Kidney epithelial cell (primary cell): Measurements from ENCODE around the gene SLC24A2. TPM values are rescaled to one million over a fixed set of nuclear protein-coding genes. Genes with fewer than 3 reads are reported as not detected.

Experiments
- DNase-seq: peaks from one replicate; pipeline ENCODE4 v3.0.0-alpha.2; 2010; ENCODE audit warnings: low read depth
- H3K27me3 ChIP-seq: 2 replicates; pipeline ENCODE4 v1.6.0; 2011; ENCODE audit warnings: low read length; ENCODE audit not compliant: control insufficient read depth, insufficient read depth
- H3K36me3 ChIP-seq: 2 replicates; pipeline ENCODE4 v1.5.1; 2011; ENCODE audit warnings: low read length; ENCODE audit not compliant: control insufficient read depth, insufficient read depth
- H3K4me3 ChIP-seq: 2 replicates; pipeline ENCODE4 v1.5.1; 2011; ENCODE audit warnings: low read depth, mild to moderate bottlenecking, control low read depth, low read length
- total RNA-seq: library from RNA; depleted of rRNA; stranded (reverse); fragments of >200 nt; gene quantifications from 2 replicates; pipeline ENCODE4 v1.2.3, GENCODE V29; 2015
- TF ChIP-seq, protein P1 (sequence below): IDR thresholded peaks from 2 replicates; pipeline ENCODE4 v1.5.1; 2011; ENCODE audit warnings: mild to moderate bottlenecking, moderate library complexity, low read length, control low read depth, inconsistent platforms; ENCODE audit not compliant: insufficient read depth, poor library complexity, severe bottlenecking

Gene SLC24A2
- total RNA-seq, 1 donor from 2014 or later = not detected

DNA sequence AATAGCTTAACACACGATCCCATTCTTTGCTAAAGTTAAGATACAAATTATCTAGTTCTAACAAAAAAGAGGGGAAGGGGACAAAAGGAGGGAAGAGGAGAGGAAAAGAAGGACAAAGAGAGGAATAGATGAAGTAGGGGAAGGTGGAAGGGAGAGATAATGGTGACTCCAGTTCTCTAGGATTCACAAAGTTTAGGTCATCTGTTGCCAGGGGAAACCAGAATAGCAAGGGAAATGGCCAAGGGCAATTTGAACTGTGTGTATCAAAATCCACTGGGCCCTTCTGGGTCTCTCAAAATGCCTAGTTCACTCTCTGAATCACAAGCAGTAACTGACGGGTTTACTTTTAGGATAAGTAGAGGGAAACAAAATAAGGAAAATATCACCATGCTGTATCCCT is 7.6 kb downstream of the SLC24A2 start:
- TF ChIP-seq, protein P1, sequence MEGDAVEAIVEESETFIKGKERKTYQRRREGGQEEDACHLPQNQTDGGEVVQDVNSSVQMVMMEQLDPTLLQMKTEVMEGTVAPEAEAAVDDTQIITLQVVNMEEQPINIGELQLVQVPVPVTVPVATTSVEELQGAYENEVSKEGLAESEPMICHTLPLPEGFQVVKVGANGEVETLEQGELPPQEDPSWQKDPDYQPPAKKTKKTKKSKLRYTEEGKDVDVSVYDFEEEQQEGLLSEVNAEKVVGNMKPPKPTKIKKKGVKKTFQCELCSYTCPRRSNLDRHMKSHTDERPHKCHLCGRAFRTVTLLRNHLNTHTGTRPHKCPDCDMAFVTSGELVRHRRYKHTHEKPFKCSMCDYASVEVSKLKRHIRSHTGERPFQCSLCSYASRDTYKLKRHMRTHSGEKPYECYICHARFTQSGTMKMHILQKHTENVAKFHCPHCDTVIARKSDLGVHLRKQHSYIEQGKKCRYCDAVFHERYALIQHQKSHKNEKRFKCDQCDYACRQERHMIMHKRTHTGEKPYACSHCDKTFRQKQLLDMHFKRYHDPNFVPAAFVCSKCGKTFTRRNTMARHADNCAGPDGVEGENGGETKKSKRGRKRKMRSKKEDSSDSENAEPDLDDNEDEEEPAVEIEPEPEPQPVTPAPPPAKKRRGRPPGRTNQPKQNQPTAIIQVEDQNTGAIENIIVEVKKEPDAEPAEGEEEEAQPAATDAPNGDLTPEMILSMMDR = no peak
- no peaks in the 10 kb centered on the region for H3K36me3 ChIP-seq
- DNase-seq = no peak
- no peak overlapping the region for H3K4me3 ChIP-seq
- no peaks in the 10 kb centered on the region for H3K27me3 ChIP-seq

DNA sequence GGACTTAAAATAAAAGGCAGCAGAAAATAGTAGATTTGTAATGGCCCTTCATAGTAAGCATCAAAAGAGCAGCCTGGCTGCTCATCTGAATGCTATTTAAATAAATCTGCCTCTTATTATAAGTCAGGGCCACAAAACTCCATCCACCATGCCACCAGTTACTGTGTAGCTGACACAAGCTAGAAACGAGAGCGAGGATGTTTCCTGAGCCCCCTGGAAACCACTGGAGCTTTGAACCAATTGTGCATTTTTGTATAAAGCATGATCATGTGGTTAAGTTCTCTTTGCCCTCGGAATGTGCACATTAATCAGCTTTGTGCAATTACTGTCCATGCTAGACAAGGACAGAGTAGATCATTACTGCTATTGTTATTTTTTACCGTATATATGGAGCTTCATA is 17.4 kb downstream of the SLC24A2 start:
- H3K4me3 ChIP-seq = no peak overlapping the region
- no peak for DNase-seq
- H3K27me3 ChIP-seq = no peaks in the 10 kb centered on the region
- no peaks in the 10 kb centered on the region for H3K36me3 ChIP-seq
- TF ChIP-seq, protein P1 = no peak

DNA sequence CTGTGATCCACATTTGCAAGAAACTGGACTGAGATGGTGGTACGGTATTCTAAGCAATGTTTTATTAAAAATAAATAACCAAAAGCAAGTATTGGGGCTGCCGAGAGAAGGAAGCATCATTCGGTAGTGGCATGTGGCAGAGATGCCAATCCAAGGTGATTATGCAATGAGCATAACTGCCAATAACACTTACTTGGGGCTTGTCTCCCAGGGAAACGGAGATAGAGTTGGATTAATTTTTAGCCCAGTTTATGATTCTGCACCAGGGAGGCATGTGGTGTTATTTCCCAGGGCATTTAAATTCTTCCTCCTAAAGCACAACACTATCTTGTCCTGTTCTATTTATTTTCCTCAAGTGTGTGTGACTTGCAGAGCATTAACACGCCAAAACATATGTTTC is 17.9 kb downstream of the SLC24A2 start:
- H3K4me3 ChIP-seq = no peak overlapping the region
- no peaks in the 10 kb centered on the region for H3K36me3 ChIP-seq
- H3K27me3 ChIP-seq = no peaks in the 10 kb centered on the region
- TF ChIP-seq, protein P1 = no peak
- no peak for DNase-seq

DNA sequence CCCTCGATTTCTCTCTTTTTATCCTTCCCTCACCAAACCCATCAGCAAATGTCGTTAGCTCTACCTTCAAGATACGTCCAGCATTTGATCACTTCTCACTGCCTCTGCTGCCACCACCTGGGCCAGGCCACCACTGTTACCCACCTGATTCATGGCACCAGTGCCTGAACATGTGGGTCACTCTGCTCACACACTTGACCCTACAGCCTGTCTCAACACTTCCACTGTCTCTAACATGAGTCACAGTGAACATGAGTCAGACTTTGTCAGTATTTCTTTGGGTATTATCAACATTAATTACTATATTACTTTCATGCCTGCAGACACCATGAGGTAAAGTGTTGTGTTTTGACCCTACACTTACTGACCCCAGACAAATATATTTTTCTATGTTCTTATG is 19.6 kb downstream of the SLC24A2 start:
- TF ChIP-seq, protein P1 = no peak
- Histone ChIP-seq H3K36me3 (no peaks in the 10 kb centered on the region), H3K27me3 (no peaks in the 10 kb centered on the region), H3K4me3 (no peak overlapping the region)
- no peak for DNase-seq

DNA sequence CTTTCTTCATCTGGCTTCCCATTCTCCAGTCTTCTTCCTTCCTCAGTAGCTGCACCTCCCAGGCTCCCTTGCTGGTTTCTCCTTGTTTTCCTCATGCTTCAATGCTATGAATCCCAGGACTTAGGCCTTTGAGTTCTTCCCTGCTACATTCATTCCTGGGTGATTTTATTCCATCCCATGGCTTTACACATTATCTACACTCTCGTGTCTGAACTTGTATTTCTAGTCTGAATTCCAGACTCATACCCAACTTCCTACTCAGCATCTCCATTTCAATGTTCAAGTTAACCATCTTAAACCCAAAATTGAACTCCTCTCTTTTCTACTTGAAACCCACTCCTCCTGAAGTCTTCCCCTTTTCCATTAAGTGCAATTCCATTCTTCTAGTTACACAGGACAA is 20.0 kb downstream of the SLC24A2 start:
- DNase-seq = no peak
- Histone ChIP-seq H3K36me3 (no peaks in the 10 kb centered on the region), H3K27me3 (no peaks in the 10 kb centered on the region), H3K4me3 (no peak overlapping the region)
- TF ChIP-seq, protein P1 = no peak

DNA sequence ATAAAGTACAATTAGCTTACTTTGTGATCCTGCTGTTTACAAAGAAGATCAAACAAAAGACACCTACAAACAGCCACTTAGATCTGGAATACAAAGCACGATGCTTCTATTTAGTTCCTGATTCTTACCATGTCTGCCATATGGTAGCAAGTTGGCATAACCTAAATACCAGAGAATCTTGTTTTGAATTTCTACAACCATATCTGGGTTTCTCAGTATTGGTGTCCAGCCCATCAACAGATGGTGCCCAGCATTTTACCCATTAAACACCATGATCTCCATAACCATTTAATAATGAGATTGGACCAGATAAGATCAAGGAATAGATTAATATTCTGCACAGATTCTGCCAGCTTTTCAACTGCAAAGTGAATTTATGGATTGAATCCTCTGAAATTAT is 29.8 kb downstream of the SLC24A2 start:
- H3K4me3 ChIP-seq = no peak overlapping the region
- DNase-seq = no peak
- TF ChIP-seq, protein P1 = no peak

More for the DNA sequence above, 29.8 kb downstream of the SLC24A2 start:
- no peaks in the 10 kb centered on the region for H3K36me3 ChIP-seq
- no peaks in the 10 kb centered on the region for H3K27me3 ChIP-seq
